WTC11 (cell line): Measurements from ENCODE around the gene YTHDC1. TPM values are rescaled to one million over a fixed set of nuclear protein-coding genes. Genes with fewer than 3 reads are reported as not detected.

ENCODE experiments used
- ATAC-seq: fragments of 200-7000 bp; cut with Tn5 transposase; 2 replicates; pipeline ENCODE4 v1.10.0; 2021; ENCODE audit warnings: mild to moderate bottlenecking, moderate library complexity
- CTCF ChIA-PET: fragments of 300-600 bp; sonication (Branson Sonifier 250); formaldehyde crosslinking; loops from one replicate; lab custom pipeline; 2021; ENCODE audit warnings: antibody characterized with exemption; lab: Charles Lee
- POLR2A ChIA-PET: fragments of 350-600 bp; sonication (Branson Sonifier 250); formaldehyde crosslinking; loops from one replicate; lab custom pipeline; 2021; ENCODE audit warnings: antibody characterized with exemption; lab: Charles Lee
- DNase-seq: peaks from one replicate; pipeline ENCODE4 v3.0.0; 2021; ENCODE audit warnings: low spot score
- H3K27ac Mint-ChIP-seq: 2 replicates; pipeline ENCODE4 v1.8.0; 2021; ENCODE audit warnings: mixed read lengths
- H3K27me3 Mint-ChIP-seq: 2 replicates; pipeline ENCODE4 v1.8.0; 2021; ENCODE audit warnings: low read depth, mild to moderate bottlenecking, moderate library complexity, mixed read lengths
- H3K36me3 Mint-ChIP-seq: 2 replicates; pipeline ENCODE4 v1.8.0; 2021; ENCODE audit warnings: mixed read lengths
- H3K4me1 Mint-ChIP-seq: 2 replicates; pipeline ENCODE4 v1.8.0; 2022; ENCODE audit warnings: mixed read lengths
- H3K4me3 Mint-ChIP-seq: 2 replicates; pipeline ENCODE4 v1.8.0; 2021; ENCODE audit warnings: mild to moderate bottlenecking, moderate library complexity, mixed read lengths
- H3K9me3 Mint-ChIP-seq: 2 replicates; pipeline ENCODE4 v1.8.0; 2021; ENCODE audit warnings: mixed read lengths
- AR ChIP-seq: fragments of 250-450 bp; sonication (Bioruptor Pico); IDR thresholded peaks from 2 replicates; pipeline ENCODE4 v1.9.0; 2021; ENCODE audit warnings: mild to moderate bottlenecking
- ARID4B ChIP-seq: sonication (generic); formaldehyde crosslinking; IDR thresholded peaks from 2 replicates; pipeline ENCODE4 v1.8.0; 2023; ENCODE audit warnings: missing genetic modification reagents, mild to moderate bottlenecking, borderline replicate concordance
- ATF1 ChIP-seq: sonication (generic); formaldehyde crosslinking; IDR thresholded peaks from 2 replicates; pipeline ENCODE4 v1.8.1; 2023; ENCODE audit warnings: mild to moderate bottlenecking, moderate library complexity, missing genetic modification reagents
- E2F1 ChIP-seq: sonication (generic); formaldehyde crosslinking; IDR thresholded peaks from 2 replicates; pipeline ENCODE4 v1.8.0; 2022; ENCODE audit warnings: mild to moderate bottlenecking, missing genetic modification reagents
- E2F5 ChIP-seq: sonication (generic); formaldehyde crosslinking; IDR thresholded peaks from 2 replicates; pipeline ENCODE4 v1.8.1; 2022; ENCODE audit warnings: mild to moderate bottlenecking, moderate library complexity, missing genetic modification reagents
- FOXP1 ChIP-seq: sonication (generic); formaldehyde crosslinking; IDR thresholded peaks from 2 replicates; pipeline ENCODE4 v1.8.0; 2022; ENCODE audit warnings: missing genetic modification reagents, mild to moderate bottlenecking, moderate library complexity, borderline replicate concordance
- HMGA2 ChIP-seq: fragments of 250-450 bp; sonication (Bioruptor Pico); IDR thresholded peaks from 2 replicates; pipeline ENCODE4 v1.4.0; 2021; ENCODE audit warnings: mild to moderate bottlenecking, moderate library complexity
- MAX ChIP-seq: sonication (generic); formaldehyde crosslinking; IDR thresholded peaks from 2 replicates; pipeline ENCODE4 v1.8.0; 2022; ENCODE audit warnings: mild to moderate bottlenecking, missing genetic modification reagents
- NR2C2 ChIP-seq: sonication (generic); formaldehyde crosslinking; IDR thresholded peaks from 2 replicates; pipeline ENCODE4 v1.8.0; 2022; ENCODE audit warnings: mild to moderate bottlenecking, missing genetic modification reagents
- RORB ChIP-seq: fragments of 250-450 bp; sonication (Bioruptor Pico); IDR thresholded peaks from 2 replicates; pipeline ENCODE4 v1.9.0; 2021; ENCODE audit warnings: mild to moderate bottlenecking
- SMAD4 ChIP-seq: sonication (generic); formaldehyde crosslinking; IDR thresholded peaks from 2 replicates; pipeline ENCODE4 v1.8.0; 2022; ENCODE audit warnings: mild to moderate bottlenecking, missing genetic modification reagents
- total RNA-seq: library from RNA; stranded (reverse); gene quantifications from 3 replicates; pipeline ENCODE4 v1.2.3, GENCODE V29; 2021
- TF ChIP-seq, protein P1 (sequence below): sonication (generic); formaldehyde crosslinking; IDR thresholded peaks from 2 replicates; pipeline ENCODE4 v1.8.1; 2022; ENCODE audit warnings: low read depth, missing genetic modification reagents, borderline replicate concordance
- TF ChIP-seq, protein P2 (sequence below): fragments of 250-450 bp; sonication (Bioruptor Pico); conservative IDR thresholded peaks from 2 replicates; pipeline ENCODE4 v1.9.0; 2021; ENCODE audit warnings: mild to moderate bottlenecking
- TF ChIP-seq, protein P3 (sequence below): fragments of 250-450 bp; sonication (Bioruptor Pico); IDR thresholded peaks from 2 replicates; pipeline ENCODE4 v1.9.0; 2021; ENCODE audit warnings: mild to moderate bottlenecking, borderline replicate concordance
- TF ChIP-seq, protein P4 (sequence below): sonication (generic); formaldehyde crosslinking; IDR thresholded peaks from 2 replicates; pipeline ENCODE4 v1.8.1; 2023; ENCODE audit warnings: mild to moderate bottlenecking, moderate library complexity, missing genetic modification reagents

Gene YTHDC1
- total RNA-seq, 1 experiment from 2014 or later: 118 TPM

DNA sequence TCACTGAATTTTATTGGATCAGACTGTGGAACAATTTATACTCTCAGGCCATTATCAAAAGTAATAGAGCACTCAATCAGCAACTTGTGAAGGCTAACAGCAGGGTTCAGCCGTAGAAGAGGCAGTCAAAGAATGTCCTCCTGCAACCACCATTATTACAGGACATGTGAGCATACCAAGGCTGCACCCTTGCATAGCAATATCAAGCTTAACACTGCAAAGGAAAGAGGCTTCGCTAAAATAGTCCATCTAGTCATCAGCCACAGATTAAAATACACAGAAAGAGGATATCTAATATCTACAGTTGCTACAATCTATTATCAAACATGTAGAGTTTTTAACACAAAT is 61.5 kb downstream of the YTHDC1 start (continued):
- TF ChIP-seq RORB (CRISPR knock-in tag) (no peak), AR (no peak), E2F1 (CRISPR knock-in tag) (no peak), E2F5 (CRISPR knock-in tag) (no peak)
- TF ChIP-seq, protein P1, sequence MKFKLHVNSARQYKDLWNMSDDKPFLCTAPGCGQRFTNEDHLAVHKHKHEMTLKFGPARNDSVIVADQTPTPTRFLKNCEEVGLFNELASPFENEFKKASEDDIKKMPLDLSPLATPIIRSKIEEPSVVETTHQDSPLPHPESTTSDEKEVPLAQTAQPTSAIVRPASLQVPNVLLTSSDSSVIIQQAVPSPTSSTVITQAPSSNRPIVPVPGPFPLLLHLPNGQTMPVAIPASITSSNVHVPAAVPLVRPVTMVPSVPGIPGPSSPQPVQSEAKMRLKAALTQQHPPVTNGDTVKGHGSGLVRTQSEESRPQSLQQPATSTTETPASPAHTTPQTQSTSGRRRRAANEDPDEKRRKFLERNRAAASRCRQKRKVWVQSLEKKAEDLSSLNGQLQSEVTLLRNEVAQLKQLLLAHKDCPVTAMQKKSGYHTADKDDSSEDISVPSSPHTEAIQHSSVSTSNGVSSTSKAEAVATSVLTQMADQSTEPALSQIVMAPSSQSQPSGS (CRISPR knock-in tag): no peak
- TF ChIP-seq, protein P2, sequence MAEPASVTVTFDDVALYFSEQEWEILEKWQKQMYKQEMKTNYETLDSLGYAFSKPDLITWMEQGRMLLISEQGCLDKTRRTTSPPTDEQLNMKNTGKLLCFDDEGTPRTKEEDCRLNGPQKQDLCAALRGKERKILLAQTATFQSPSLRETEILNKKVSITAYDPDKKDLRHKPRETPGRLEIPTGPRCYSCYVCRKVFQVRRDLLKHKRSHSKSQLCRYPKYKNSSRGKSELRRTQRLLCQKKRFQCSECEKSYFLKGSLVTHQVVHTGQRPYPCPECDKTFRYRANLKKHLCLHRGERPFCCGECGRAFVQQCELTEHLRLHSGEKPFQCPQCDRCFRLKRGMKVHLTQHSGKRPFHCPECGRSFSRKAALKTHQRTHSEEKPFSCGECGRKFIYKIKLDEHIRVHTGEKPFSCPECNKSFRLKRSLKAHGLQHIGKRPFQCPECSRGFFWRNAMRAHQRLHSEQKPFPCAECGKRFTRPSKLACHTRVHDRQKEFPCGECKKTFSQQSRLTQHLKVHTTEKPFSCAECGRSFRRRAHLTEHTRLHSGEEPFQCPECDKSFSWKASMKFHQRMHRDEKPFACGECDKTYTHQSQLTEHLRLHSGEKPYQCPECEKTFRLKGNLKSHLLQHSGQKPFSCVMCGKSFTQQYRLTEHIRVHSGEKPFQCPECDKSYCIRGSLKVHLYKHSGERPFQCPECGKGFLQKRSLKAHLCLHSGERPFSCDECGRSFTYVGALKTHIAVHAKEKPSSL (CRISPR knock-in tag): no peak
- TF ChIP-seq, protein P3, sequence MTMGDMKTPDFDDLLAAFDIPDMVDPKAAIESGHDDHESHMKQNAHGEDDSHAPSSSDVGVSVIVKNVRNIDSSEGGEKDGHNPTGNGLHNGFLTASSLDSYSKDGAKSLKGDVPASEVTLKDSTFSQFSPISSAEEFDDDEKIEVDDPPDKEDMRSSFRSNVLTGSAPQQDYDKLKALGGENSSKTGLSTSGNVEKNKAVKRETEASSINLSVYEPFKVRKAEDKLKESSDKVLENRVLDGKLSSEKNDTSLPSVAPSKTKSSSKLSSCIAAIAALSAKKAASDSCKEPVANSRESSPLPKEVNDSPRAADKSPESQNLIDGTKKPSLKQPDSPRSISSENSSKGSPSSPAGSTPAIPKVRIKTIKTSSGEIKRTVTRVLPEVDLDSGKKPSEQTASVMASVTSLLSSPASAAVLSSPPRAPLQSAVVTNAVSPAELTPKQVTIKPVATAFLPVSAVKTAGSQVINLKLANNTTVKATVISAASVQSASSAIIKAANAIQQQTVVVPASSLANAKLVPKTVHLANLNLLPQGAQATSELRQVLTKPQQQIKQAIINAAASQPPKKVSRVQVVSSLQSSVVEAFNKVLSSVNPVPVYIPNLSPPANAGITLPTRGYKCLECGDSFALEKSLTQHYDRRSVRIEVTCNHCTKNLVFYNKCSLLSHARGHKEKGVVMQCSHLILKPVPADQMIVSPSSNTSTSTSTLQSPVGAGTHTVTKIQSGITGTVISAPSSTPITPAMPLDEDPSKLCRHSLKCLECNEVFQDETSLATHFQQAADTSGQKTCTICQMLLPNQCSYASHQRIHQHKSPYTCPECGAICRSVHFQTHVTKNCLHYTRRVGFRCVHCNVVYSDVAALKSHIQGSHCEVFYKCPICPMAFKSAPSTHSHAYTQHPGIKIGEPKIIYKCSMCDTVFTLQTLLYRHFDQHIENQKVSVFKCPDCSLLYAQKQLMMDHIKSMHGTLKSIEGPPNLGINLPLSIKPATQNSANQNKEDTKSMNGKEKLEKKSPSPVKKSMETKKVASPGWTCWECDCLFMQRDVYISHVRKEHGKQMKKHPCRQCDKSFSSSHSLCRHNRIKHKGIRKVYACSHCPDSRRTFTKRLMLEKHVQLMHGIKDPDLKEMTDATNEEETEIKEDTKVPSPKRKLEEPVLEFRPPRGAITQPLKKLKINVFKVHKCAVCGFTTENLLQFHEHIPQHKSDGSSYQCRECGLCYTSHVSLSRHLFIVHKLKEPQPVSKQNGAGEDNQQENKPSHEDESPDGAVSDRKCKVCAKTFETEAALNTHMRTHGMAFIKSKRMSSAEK: no peak
- TF ChIP-seq, all 79 proteins: peak for 0

DNA sequence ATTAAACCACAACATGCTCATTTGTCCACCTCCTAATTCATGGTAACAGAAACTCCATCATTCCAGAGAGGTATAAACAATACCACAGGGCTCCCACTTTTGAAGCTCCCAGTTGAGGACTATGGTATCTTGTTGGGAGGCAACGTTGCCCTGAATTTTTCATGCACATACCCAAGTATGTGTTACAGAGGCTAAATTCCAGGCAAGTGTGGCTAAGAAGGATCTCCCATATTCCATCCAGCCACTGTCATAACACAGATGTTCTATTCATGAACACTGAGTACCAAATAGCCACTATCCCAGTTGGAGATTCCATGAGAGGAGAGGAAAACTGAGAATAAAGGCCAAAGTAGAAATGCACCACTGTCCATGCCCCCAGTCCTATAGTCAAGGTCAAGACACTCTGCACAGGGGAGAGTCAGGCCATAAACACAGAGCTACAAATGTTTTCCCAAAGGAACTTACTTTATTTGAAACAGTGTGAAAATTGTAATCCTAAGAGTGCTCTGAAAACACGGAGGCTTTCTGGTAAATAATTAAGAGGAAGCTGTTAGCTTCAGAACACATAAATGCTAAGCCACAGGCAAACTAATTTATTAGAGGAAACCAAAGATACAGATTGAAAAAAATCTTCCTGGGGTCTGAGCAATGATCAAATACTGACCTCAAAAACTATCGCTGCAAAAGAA is 62.0 kb downstream of the YTHDC1 start:
- H3K27ac Mint-ChIP-seq: no peak overlapping the region
- H3K27me3 Mint-ChIP-seq: no peaks in the 10 kb centered on the region
- ChIA-PET CTCF (interaction anchor here (1.4 kb wide), 1 partner anchor 88 kb away, joined by 4 read pairs; no protein-coding TSS in a partner anchor), POLR2A (no interaction called here)
- no peak overlapping the region for H3K4me3 Mint-ChIP-seq
- ATAC-seq: no peak
- DNase-seq: no peak
- H3K36me3 Mint-ChIP-seq: peaks cover 15% of the 10 kb centered on the region
- H3K9me3 Mint-ChIP-seq: peaks cover 17% of the 10 kb centered on the region
- peaks cover 21% of the 10 kb centered on the region for H3K4me1 Mint-ChIP-seq
- TF ChIP-seq HMGA2 (CRISPR knock-in tag): no peak
- no peak for TF ChIP-seq SMAD4 (CRISPR knock-in tag)
- no peak for TF ChIP-seq ARID4B
- no peak for TF ChIP-seq ATF1 (CRISPR knock-in tag)
- no peak for TF ChIP-seq FOXP1
- TF ChIP-seq MAX: no peak
- TF ChIP-seq NR2C2 (CRISPR knock-in tag): no peak
- TF ChIP-seq, protein P4, sequence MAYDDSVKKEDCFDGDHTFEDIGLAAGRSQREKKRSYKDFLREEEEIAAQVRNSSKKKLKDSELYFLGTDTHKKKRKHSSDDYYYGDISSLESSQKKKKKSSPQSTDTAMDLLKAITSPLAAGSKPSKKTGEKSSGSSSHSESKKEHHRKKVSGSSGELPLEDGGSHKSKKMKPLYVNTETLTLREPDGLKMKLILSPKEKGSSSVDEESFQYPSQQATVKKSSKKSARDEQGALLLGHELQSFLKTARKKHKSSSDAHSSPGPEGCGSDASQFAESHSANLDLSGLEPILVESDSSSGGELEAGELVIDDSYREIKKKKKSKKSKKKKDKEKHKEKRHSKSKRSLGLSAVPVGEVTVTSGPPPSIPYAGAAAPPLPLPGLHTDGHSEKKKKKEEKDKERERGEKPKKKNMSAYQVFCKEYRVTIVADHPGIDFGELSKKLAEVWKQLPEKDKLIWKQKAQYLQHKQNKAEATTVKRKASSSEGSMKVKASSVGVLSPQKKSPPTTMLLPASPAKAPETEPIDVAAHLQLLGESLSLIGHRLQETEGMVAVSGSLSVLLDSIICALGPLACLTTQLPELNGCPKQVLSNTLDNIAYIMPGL: no peak
